Umbilical cord (tissue), 2 donors: ENCODE measurements around the gene PRR19. TPM values are rescaled to one million over a fixed set of nuclear protein-coding genes. Genes with fewer than 3 reads are reported as not detected.

Experiments used
- DNase-seq: peaks from one replicate; pipeline ENCODE4 v3.0.0-alpha.2; 2015; ENCODE audit warnings: low spot score
- total RNA-seq: library from RNA; depleted of rRNA; stranded (reverse); fragments of >200 nt; gene quantifications from one replicate; pipeline ENCODE4 v1.2.3, GENCODE V29; 2014; ENCODE audit warnings: low replicate concordance; ENCODE audit not compliant: insufficient read depth

Gene PRR19
- total RNA-seq, 1 donor from 2014 or later = not detected

GRCh38 chr19:42270346-42271044, 31.4 kb upstream of the PRR19 start:
- DNase-seq = peak; percentile 68

- no peak for DNase-seq
Measured at GRCh38 chr19:42271045-42271419, 30.9 kb upstream of the PRR19 start.

DNA sequence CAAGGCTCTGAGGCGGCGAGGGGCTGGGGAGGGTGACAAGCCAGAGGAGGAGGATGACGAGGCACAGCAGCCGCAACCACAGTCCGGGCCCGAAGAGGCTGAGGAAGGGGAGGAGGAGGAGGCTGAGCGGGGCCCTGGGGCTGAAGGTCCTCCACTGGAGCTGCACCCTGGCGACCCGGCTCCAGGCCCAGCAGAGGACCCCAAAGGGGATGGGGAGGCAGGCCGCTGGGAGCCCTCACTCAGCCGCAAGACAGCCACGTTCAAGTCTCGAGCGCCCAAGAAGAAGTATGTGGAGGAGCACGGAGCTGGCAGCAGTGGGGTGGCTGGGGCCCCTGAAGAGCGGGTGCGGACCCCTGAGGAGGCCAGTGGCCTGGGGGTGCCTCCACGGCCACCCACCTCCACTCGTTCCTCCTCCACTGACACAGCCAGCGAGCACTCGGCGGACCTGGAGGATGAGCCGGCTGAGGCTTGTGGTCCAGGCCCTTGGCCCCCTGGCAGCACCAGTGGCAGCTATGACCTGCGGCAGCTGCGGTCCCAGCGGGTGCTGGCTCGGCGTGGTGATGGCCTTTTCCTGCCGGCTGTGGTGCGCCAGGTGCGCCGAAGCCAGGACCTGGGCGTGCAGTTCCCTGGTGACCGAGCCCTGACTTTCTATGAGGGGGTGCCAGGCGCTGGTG, 29.9 kb upstream of the PRR19 start:
- no peak for DNase-seq

DNA sequence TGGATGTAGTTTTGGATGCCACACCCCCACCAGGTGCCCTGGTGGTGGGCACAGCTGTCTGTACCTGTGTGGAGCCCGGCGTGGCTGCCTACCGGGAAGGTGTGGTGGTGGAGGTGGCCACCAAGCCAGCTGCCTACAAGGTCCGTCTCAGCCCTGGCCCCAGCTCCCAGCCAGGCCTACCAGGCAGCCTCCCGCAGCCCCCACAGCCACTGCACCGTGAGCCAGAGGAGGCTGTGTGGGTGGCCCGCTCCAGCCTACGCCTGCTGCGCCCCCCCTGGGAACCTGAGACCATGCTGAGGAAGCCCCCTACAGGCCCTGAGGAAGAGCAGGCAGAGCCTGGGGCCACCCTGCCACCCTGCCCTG, 29.4 kb upstream of the PRR19 start:
- DNase-seq = no peak

- no peak for DNase-seq
Measured at GRCh38 chr19:42272989-42273406, 28.9 kb upstream of the PRR19 start.

DNA sequence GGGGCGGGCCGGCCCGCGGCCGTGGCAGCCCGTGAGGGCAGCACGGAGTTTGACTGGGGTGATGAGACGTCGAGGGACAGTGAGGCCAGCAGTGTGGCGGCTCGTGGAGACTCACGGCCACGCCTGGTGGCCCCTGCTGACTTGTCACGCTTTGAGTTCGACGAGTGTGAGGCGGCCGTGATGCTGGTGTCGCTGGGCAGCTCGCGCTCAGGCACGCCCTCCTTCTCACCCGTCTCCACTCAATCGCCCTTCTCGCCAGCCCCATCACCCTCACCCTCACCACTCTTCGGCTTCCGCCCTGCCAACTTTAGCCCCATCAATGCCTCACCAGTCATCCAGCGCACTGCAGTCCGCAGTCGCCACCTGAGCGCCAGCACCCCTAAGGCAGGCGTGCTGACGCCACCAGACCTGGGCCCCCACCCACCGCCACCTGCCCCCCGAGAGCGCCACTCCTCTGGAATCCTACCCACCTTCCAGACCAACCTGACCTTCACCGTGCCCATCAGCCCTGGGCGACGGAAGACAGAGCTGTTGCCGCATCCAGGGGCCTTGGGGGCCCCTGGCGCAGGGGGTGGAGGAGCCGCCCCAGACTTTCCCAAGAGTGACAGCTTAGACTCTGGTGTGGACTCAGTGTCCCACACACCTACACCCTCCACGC, 28.4 kb upstream of the PRR19 start:
- no peak for DNase-seq

DNA sequence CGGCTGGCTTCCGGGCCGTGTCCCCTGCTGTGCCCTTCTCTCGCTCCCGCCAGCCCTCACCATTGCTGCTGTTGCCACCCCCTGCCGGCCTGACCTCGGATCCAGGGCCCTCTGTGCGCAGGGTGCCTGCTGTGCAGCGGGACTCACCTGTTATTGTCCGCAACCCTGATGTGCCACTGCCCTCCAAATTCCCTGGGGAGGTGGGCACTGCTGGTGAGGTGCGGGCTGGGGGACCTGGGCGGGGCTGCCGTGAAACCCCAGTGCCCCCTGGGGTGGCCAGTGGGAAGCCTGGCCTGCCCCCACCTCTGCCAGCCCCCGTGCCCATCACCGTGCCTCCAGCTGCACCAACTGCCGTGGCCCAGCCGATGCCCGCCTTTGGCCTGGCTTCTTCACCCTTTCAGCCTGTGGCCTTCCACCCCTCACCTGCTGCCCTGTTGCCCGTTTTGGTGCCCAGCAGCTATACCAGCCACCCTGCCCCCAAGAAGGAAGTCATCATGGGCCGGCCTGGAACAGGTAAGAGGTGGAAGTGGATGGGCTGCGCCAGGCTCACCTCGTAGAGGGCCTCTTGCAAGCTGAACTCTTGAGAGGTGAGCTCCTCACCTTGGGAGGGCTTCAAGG, 27.8 kb upstream of the PRR19 start:
- no peak for DNase-seq

GRCh38 chr19:42275103-42275502, 26.8 kb upstream of the PRR19 start:
- no peak for DNase-seq

- no peak for DNase-seq
Measured at GRCh38 chr19:42275517-42275916, 26.4 kb upstream of the PRR19 start.

GRCh38 chr19:42276284-42276683, 25.6 kb upstream of the PRR19 start:
- no peak for DNase-seq

- no peak for DNase-seq
Measured at GRCh38 chr19:42276821-42277220, 25.1 kb upstream of the PRR19 start.

- DNase-seq = peak; percentile 87
Measured at GRCh38 chr19:42277821-42278451, 24.0 kb upstream of the PRR19 start.

- DNase-seq = no peak
Measured at GRCh38 chr19:42278452-42279154, 23.3 kb upstream of the PRR19 start.

- DNase-seq = no peak
Measured at GRCh38 chr19:42279155-42279901, 22.6 kb upstream of the PRR19 start.

DNA sequence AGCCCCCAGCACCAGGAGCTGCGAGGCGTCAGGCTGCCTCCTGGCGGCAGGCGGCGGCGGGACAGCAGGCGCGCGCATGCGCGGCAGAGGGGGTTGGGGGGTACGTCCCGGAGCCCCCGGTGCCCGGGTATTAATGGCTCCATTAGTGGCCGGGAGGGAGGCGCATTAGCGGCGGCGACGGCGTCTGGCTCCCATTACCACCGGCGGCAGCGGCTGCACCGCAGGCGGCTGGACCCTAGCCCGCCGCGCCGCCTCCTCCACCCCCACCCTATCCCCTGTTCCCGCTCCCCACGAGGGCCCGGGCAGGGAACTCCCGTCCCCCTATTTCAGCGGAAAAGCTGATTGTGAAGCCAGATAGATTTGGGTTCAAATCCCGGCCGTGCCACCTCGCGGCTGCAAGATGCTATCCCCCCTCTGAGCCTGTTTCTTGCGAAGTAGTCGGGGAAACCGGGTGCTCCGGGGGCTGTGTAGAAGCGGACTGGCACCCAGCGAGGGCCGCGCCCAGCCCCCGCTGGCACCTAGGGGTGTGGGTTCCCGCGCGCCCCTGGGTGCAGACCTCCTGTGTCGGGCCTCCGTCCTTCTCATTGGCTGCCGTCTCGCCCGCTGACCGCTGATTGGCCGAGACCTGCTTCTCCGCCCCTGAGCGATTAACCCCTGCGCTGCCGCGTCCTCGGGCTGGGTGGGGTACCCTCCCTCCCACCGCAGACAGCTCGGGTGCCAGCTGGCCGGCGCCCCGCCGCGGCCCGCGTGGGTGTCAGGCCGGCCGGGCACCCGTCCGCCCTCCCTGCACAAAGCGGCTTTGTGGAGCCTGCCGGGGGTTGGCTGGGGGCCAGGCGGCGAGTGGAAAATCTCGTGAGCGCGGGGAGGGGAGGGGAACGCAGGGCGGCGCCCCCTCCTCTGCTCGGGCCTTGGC, 21.8 kb upstream of the PRR19 start:
- DNase-seq = peak; percentile 96

- peak; percentile 88 for DNase-seq
Measured at GRCh38 chr19:42280815-42281145, 21.2 kb upstream of the PRR19 start.

DNA sequence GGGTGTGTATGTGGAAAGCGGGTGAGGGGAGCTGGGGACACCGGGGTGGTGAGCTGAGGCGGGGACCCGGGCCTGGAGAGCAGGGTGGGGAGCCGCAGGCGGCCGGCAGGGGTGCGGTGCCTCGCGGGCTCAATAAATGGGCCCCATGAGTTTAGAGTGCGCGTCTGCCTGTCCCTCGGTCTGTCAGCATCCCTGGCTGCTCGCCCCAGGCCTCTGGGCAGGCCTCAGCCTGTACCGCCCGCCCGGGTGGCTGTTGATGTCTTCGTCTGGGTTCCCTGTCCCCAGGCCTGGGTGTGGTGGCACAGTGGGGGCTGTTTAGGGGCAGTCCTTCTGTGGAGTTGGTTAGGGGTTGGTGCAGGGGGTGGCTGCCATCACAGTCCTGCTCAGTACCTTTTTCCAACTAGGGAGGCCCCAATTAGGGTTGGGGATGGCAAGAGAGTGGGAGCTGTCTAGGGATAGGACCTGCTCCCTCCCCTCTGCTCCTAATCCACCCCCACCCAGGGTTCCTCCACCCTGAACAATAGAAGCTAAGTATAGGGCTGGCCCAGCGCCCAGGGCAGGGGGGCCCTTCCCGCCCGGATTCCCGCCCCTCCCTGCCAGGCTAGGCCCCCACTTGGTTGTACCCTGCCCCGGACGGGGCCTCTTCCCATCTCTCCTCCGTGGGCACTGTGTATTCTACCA, 20.6 kb upstream of the PRR19 start:
- DNase-seq = peak; percentile 92

DNA sequence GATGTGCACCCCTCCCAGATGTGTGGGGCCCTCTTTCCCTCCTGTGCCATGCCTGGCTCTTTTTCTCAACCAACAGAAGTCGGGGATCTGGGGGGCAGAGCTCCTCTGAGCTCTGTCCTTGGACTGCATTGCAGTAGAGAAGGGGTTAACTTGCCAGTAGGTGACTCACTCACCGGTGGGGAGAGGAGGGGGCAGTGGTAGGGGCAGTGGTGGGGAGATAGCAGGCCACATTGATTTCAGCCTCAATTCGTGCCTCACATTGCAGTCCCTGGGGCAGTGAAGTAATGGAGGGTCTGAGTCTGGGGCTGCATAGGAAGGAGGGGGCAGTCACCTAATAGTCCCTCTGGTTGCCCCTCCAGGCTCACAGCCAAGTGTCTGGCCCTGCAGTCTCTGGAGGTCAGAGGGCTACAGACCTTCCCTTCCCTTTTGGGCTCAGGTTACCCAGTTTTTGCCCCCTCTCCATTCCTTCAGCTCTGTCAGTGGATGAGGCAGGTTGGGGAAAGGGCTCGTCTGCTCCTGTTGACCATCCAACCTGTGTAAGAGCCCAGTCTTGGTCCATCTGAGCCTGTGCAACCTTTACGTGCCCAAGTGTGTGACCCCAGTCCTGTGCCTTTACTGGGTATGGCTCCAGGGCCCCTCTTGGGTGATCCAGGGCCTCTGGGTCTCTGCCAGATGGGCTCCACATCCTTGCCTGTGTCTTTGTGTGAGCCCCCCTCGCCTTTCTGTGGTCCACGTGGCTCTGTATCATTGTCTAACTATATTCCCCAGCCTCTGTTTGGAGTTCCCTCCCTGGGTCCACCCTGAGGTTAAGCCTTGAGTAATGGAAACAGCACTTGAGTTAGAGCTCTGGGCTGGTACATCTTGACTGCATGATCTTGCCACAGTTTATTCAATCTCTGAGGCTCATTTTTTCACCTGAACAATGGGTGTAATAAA, 19.8 kb upstream of the PRR19 start:
- DNase-seq = peak; percentile 79
